OCI-LY1 (cell line): Measurements from ENCODE around the gene PTPN13.

Experiments
- H2AFZ ChIP-seq: fragments of 200-600 bp; sonication (generic), shearing (Covaris generic); 2 replicates; pipeline ENCODE4 v1.6.0; 2014; ENCODE audit warnings: antibody characterized with exemption, mild to moderate bottlenecking, low read length
- H3F3A ChIP-seq: fragments of 200-600 bp; sonication (generic), shearing (Covaris generic); 2 replicates; pipeline ENCODE4 v1.6.0; 2014; ENCODE audit warnings: mild to moderate bottlenecking, antibody characterized with exemption, low read length, moderate library complexity; ENCODE audit not compliant: insufficient read depth
- H3K27ac ChIP-seq: fragments of 200-600 bp; sonication (generic); 2 replicates; pipeline ENCODE4 v1.5.1; 2014; ENCODE audit warnings: low read length, mixed run types, mild to moderate bottlenecking, low read depth; ENCODE audit not compliant: poor library complexity, severe bottlenecking
- H3K27me3 ChIP-seq: fragments of 200-600 bp; sonication (generic); 2 replicates; pipeline ENCODE4 v1.6.0; 2014; ENCODE audit warnings: antibody characterized with exemption, mild to moderate bottlenecking, low read length, moderate library complexity; ENCODE audit not compliant: insufficient read depth
- H3K36me3 ChIP-seq: fragments of 200-600 bp; sonication (generic); 2 replicates; pipeline ENCODE4 v1.6.1; 2014; ENCODE audit warnings: mild to moderate bottlenecking, antibody characterized with exemption, low read length, moderate library complexity, mixed read lengths; ENCODE audit not compliant: insufficient read depth
- H3K4me1 ChIP-seq: fragments of 200-600 bp; sonication (generic); 2 replicates; pipeline ENCODE4 v1.5.1; 2014; ENCODE audit warnings: mild to moderate bottlenecking, low read length, moderate library complexity; ENCODE audit not compliant: insufficient read depth, severe bottlenecking
- H3K4me2 ChIP-seq: fragments of 200-600 bp; sonication (generic), shearing (Covaris generic); 2 replicates; pipeline ENCODE4 v1.6.1; 2014; ENCODE audit warnings: low read length
- H3K4me3 ChIP-seq: fragments of 200-600 bp; sonication (generic); 2 replicates; pipeline ENCODE4 v1.5.1; 2014; ENCODE audit warnings: low read length, low read depth, mild to moderate bottlenecking, mixed read lengths; ENCODE audit not compliant: poor library complexity, severe bottlenecking
- H3K79me2 ChIP-seq: fragments of 200-600 bp; shearing (Covaris generic); 2 replicates; pipeline ENCODE4 v1.6.1; 2016; ENCODE audit warnings: mixed run types, low read length, mixed read lengths; ENCODE audit not compliant: insufficient read depth
- H3K9ac ChIP-seq: fragments of 200-600 bp; sonication (generic), shearing (Covaris generic); 2 replicates; pipeline ENCODE4 v1.6.1; 2014; ENCODE audit warnings: mild to moderate bottlenecking, low read length, mixed read lengths
- H3K9me2 ChIP-seq: fragments of 200-600 bp; sonication (generic), shearing (Covaris generic); 2 replicates; pipeline ENCODE4 v1.6.1; 2014; ENCODE audit warnings: low read depth, mild to moderate bottlenecking, low read length, mixed read lengths
- H3K9me3 ChIP-seq: fragments of 200-600 bp; shearing (Covaris generic); 2 replicates; pipeline ENCODE4 v1.6.1; 2014; ENCODE audit warnings: low read length, mixed read lengths
- H4K20me1 ChIP-seq: fragments of 200-600 bp; sonication (generic), shearing (Covaris generic); 2 replicates; pipeline ENCODE4 v1.6.0; 2016; ENCODE audit warnings: mild to moderate bottlenecking, low read length; ENCODE audit not compliant: insufficient read depth
- CTCF ChIP-seq: fragments of 200-600 bp; sonication (generic), shearing (Covaris generic); IDR thresholded peaks from 2 replicates; pipeline ENCODE4 v1.5.1; 2017; ENCODE audit warnings: mild to moderate bottlenecking, antibody characterized with exemption, low read length, moderate library complexity, mixed read lengths
- EZH2 ChIP-seq: fragments of 200-600 bp; sonication (generic), shearing (Covaris generic); IDR thresholded peaks from 2 replicates; pipeline ENCODE4 v1.8.0; 2017; ENCODE audit warnings: borderline replicate concordance, mixed run types, mild to moderate bottlenecking, antibody characterized with exemption, low read length, moderate library complexity, mixed read lengths

Gene PTPN13

GRCh38 chr4:86627462-86628135 is 33.5 kb downstream of the PTPN13 start:
- H3K4me2 ChIP-seq: no peak overlapping the region
- no peaks in the 10 kb centered on the region for H3K27me3 ChIP-seq
- H3K27ac ChIP-seq: no peak overlapping the region
- TF ChIP-seq EZH2: no peak
- TF ChIP-seq CTCF: no peak
- no peaks in the 10 kb centered on the region for H3K9me3 ChIP-seq
- H3F3A ChIP-seq: no peaks in the 10 kb centered on the region
- H3K9me2 ChIP-seq: no peaks in the 10 kb centered on the region
- H3K36me3 ChIP-seq: no peaks in the 10 kb centered on the region
- H3K9ac ChIP-seq: no peak overlapping the region
- no peak overlapping the region for H2AFZ ChIP-seq
- no peaks in the 10 kb centered on the region for H3K79me2 ChIP-seq
- H4K20me1 ChIP-seq: no peaks in the 10 kb centered on the region
- H3K4me1 ChIP-seq: no peaks in the 10 kb centered on the region
- no peak overlapping the region for H3K4me3 ChIP-seq

DNA sequence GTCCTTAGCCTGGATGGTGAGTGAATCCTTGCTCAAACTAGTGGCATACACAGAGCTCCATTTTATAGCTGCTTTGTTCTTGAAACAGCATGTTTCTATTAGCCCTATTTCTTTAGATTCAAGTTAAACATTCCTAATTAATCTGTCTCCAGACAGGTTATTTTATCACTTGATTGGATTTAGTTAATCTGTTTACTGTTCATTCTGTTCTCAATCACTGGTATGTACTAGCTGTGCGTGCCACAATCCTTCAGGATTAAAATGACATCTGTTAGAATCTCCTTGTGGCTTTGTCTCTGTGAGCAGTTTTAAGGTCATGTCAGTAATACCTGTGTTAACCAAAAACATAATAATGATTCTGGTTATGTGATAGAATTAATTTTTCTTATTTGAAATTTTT is 36.5 kb downstream of the PTPN13 start:
- no peaks in the 10 kb centered on the region for H3K9me3 ChIP-seq
- H3K4me3 ChIP-seq: no peak overlapping the region
- H3K4me2 ChIP-seq: no peak overlapping the region
- H2AFZ ChIP-seq: no peak overlapping the region
- no peaks in the 10 kb centered on the region for H3F3A ChIP-seq
- TF ChIP-seq CTCF (no peak), EZH2 (no peak)
- no peak overlapping the region for H3K9ac ChIP-seq
- H3K27me3 ChIP-seq: no peaks in the 10 kb centered on the region
- no peaks in the 10 kb centered on the region for H3K4me1 ChIP-seq
- H3K9me2 ChIP-seq: no peaks in the 10 kb centered on the region
- H4K20me1 ChIP-seq: no peaks in the 10 kb centered on the region
- H3K79me2 ChIP-seq: no peaks in the 10 kb centered on the region
- no peak overlapping the region for H3K27ac ChIP-seq
- no peaks in the 10 kb centered on the region for H3K36me3 ChIP-seq

DNA sequence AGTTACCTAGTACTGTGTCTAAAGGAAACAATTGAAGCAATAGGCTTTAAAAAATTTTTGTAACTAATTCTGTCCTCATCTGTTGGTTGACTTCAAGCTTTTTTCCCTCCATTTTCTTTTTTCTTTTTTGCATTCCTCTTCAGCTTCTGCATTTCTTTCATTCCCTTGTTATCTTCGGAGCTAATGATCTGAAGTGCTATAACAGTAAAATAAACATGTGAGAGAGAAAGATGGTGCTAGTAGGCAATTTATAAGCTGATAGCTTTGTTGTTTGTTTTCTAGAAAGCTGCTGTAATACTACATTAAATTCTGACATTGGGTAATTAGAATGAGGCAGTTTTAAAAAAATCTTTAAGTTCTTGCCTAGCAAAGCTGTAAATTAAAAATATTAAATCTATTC is 37.1 kb downstream of the PTPN13 start:
- Histone ChIP-seq H3K36me3 (no peaks in the 10 kb centered on the region), H3K9ac (no peak overlapping the region), H3F3A (no peaks in the 10 kb centered on the region), H3K79me2 (no peaks in the 10 kb centered on the region), H3K9me2 (no peaks in the 10 kb centered on the region), H2AFZ (no peak overlapping the region), H3K27ac (no peak overlapping the region), H3K9me3 (no peaks in the 10 kb centered on the region), H3K27me3 (no peaks in the 10 kb centered on the region), H3K4me3 (no peak overlapping the region), H3K4me1 (no peaks in the 10 kb centered on the region), H4K20me1 (no peaks in the 10 kb centered on the region), H3K4me2 (no peak overlapping the region)
- no peak for TF ChIP-seq CTCF
- TF ChIP-seq EZH2: no peak
